GM12864 (cell line): ENCODE results near the gene CADM1.

Experiments used
- DNase-seq: peaks from one replicate; pipeline ENCODE4 v3.0.0-alpha.2; 2011; ENCODE audit warnings: low read depth
- H3K4me3 ChIP-seq: 2 replicates; pipeline ENCODE4 v1.5.1; 2011; ENCODE audit warnings: mild to moderate bottlenecking, low read depth, low read length, control low read depth
- CTCF ChIP-seq: IDR thresholded peaks from 2 replicates; pipeline ENCODE4 v1.5.1; 2011; ENCODE audit warnings: low read depth, mild to moderate bottlenecking, moderate library complexity, low read length, control low read depth, inconsistent platforms; ENCODE audit errors: missing control alignments

The CADM1 gene

GRCh38 chr11:115168686-115169085 is 335.5 kb downstream of the CADM1 start:
- TF ChIP-seq CTCF: no peak
- no peak overlapping the region for H3K4me3 ChIP-seq
- no peak for DNase-seq

- H3K4me3 ChIP-seq: no peak overlapping the region
- no peak for TF ChIP-seq CTCF
- DNase-seq: no peak
Measured at GRCh38 chr11:115168229-115168671, 336.0 kb downstream of the CADM1 start.

- DNase-seq: no peak
- H3K4me3 ChIP-seq: no peak overlapping the region
- no peak for TF ChIP-seq CTCF
Measured at GRCh38 chr11:115167456-115167855, 336.8 kb downstream of the CADM1 start.

GRCh38 chr11:115166820-115167219 is 337.4 kb downstream of the CADM1 start:
- no peak overlapping the region for H3K4me3 ChIP-seq
- DNase-seq: no peak
- no peak for TF ChIP-seq CTCF

- TF ChIP-seq CTCF: no peak
- no peak for DNase-seq
- no peak overlapping the region for H3K4me3 ChIP-seq
Measured at GRCh38 chr11:115164774-115165173, 339.4 kb downstream of the CADM1 start.

- no peak for DNase-seq
- TF ChIP-seq CTCF: no peak
- H3K4me3 ChIP-seq: no peak overlapping the region
Measured at GRCh38 chr11:115162919-115163318, 341.3 kb downstream of the CADM1 start.

GRCh38 chr11:115161876-115162275 is 342.3 kb downstream of the CADM1 start:
- TF ChIP-seq CTCF: no peak
- H3K4me3 ChIP-seq: no peak overlapping the region
- no peak for DNase-seq
